Adipocyte (in vitro differentiated cells): Measurements from ENCODE around the gene SERPINB7.

Experiments
- DNase-seq: peaks from one replicate; pipeline ENCODE4 v3.0.0-alpha.2; 2015; ENCODE audit warnings: low read depth
- H3K27me3 ChIP-seq: replicated peaks from 2 replicates; pipeline ENCODE4 v1.7.0; 2013; ENCODE audit warnings: mild to moderate bottlenecking, low read length, moderate library complexity; ENCODE audit not compliant: control insufficient read depth, insufficient read depth
- H3K36me3 ChIP-seq: 2 replicates; pipeline ENCODE4 v1.7.0; 2013; ENCODE audit warnings: low read length, mild to moderate bottlenecking, moderate library complexity; ENCODE audit not compliant: control insufficient read depth, insufficient read depth, severe bottlenecking
- H3K4me1 ChIP-seq: 2 replicates; pipeline ENCODE4 v1.7.0; 2013; ENCODE audit warnings: mild to moderate bottlenecking, low read length, moderate library complexity; ENCODE audit not compliant: control insufficient read depth, insufficient read depth
- H3K4me3 ChIP-seq: 2 replicates; pipeline ENCODE4 v1.7.0; 2013; ENCODE audit warnings: mild to moderate bottlenecking, low read length, moderate library complexity
- H3K9ac ChIP-seq: 2 replicates; pipeline ENCODE4 v1.7.0; 2013; ENCODE audit warnings: mild to moderate bottlenecking, low read length, moderate library complexity
- H3K9me3 ChIP-seq: 2 replicates; pipeline ENCODE4 v1.7.0; 2013; ENCODE audit warnings: mild to moderate bottlenecking, low read length, moderate library complexity; ENCODE audit not compliant: control insufficient read depth

Gene SERPINB7

GRCh38 chr18:63824220-63824525, 49.0 kb downstream of the SERPINB7 start:
- no peaks in the 10 kb centered on the region for H3K36me3 ChIP-seq
- DNase-seq, result no peak
- H3K9me3 ChIP-seq, result no peaks in the 10 kb centered on the region
- peaks cover 13% of the 10 kb centered on the region for H3K4me1 ChIP-seq
- H3K27me3 ChIP-seq, result no peaks in the 10 kb centered on the region
- no peak overlapping the region for H3K9ac ChIP-seq
- no peak overlapping the region for H3K4me3 ChIP-seq

DNA sequence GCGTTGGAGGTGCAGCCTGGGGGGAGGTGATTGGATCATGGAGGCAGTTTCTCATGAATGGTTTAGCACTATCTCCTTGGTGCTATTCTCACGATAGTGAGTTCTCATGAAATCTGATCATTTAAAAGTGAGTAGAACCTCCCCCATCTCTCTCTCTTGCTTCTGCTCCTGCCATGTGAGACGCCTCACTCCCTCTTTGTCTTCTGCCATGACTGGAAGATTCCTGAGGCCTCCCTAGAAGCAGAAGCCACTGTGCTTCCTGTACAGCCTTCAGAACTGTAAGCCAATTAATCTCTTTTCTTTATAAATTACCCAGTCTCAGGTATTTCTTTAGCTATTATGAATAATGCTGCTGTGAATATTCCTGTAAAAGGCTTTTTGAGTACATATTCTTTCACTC, 52.9 kb downstream of the SERPINB7 start:
- Histone ChIP-seq H3K9ac (no peak overlapping the region), H3K4me1 (peaks cover 10% of the 10 kb centered on the region), H3K36me3 (no peaks in the 10 kb centered on the region), H3K9me3 (no peaks in the 10 kb centered on the region), H3K27me3 (no peaks in the 10 kb centered on the region), H3K4me3 (no peak overlapping the region)
- no peak for DNase-seq

- H3K9me3 ChIP-seq, result no peaks in the 10 kb centered on the region
- H3K4me3 ChIP-seq, result no peak overlapping the region
- DNase-seq, result no peak
- no peaks in the 10 kb centered on the region for H3K27me3 ChIP-seq
- no peak overlapping the region for H3K9ac ChIP-seq
- no peaks in the 10 kb centered on the region for H3K36me3 ChIP-seq
- peaks cover 10% of the 10 kb centered on the region for H3K4me1 ChIP-seq
These were observed 53.4 kb downstream of the SERPINB7 start for GRCh38 chr18:63828656-63829055.

- Histone ChIP-seq H3K9ac (no peak overlapping the region), H3K4me3 (no peak overlapping the region), H3K4me1 (peaks cover 10% of the 10 kb centered on the region), H3K36me3 (no peaks in the 10 kb centered on the region), H3K27me3 (no peaks in the 10 kb centered on the region), H3K9me3 (no peaks in the 10 kb centered on the region)
- peak; percentile 48 for DNase-seq
These were observed 54.7 kb downstream of the SERPINB7 start for GRCh38 chr18:63829886-63830285.

DNA sequence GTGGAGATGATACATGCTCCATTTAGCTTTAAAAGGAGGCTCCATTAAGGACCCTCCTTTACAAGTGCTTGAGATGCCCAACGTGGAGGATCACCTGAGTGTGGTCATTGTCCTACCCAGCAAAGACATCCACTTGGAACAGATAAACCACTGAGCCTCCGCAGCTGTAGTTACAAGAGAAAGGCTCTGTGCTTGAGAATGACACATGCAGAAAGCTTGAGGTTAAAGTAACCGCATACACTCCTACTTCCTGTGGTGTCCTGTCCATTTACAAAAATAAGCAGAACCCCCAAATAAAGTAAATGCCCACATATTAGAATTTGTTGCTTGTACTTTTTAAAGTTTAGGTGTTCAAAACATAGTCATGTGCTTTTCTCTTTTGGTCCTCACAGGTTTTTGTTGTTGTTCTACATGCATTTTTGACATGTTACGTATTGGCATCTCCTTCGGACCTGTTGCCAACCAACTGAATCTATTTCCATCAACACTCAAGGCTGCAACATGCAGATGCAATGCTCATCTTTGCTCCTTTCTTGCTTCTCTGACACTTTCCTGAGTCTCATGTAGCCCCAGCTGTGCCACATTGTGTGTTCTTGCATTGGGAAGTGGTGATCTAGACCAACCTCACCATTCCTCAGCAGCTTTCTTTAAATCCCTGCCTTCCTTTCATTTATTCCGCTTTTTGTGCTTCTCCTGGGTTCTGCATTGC, 56.0 kb downstream of the SERPINB7 start:
- peak; percentile 54 for DNase-seq
- Histone ChIP-seq H3K27me3 (no peaks in the 10 kb centered on the region), H3K36me3 (no peaks in the 10 kb centered on the region), H3K4me1 (peaks cover 10% of the 10 kb centered on the region), H3K4me3 (no peak overlapping the region), H3K9me3 (no peaks in the 10 kb centered on the region), H3K9ac (no peak overlapping the region)

DNA sequence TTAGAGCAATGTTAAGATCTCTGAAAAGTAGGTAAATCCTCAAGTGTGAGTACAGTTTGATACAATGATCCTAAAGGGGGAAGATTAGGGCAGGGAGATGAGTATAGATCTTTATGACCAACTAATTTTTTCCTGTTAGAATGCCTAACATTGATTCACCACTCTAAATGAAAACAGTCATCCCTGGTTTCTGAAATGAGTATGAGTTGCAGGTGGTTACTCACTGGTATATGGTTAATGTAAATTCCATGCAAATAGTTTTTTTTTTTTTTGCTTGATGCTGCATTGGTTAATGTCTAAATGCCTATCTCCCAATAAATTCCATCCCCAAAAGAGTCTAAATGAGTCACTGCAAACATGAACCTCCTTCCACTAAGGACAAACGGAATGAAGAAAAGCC, 57.3 kb downstream of the SERPINB7 start:
- no peaks in the 10 kb centered on the region for H3K36me3 ChIP-seq
- H3K9ac ChIP-seq, result no peak overlapping the region
- peak; percentile 42 for DNase-seq
- no peaks in the 10 kb centered on the region for H3K9me3 ChIP-seq
- peaks cover 10% of the 10 kb centered on the region for H3K4me1 ChIP-seq
- no peaks in the 10 kb centered on the region for H3K27me3 ChIP-seq
- H3K4me3 ChIP-seq, result no peak overlapping the region

DNA sequence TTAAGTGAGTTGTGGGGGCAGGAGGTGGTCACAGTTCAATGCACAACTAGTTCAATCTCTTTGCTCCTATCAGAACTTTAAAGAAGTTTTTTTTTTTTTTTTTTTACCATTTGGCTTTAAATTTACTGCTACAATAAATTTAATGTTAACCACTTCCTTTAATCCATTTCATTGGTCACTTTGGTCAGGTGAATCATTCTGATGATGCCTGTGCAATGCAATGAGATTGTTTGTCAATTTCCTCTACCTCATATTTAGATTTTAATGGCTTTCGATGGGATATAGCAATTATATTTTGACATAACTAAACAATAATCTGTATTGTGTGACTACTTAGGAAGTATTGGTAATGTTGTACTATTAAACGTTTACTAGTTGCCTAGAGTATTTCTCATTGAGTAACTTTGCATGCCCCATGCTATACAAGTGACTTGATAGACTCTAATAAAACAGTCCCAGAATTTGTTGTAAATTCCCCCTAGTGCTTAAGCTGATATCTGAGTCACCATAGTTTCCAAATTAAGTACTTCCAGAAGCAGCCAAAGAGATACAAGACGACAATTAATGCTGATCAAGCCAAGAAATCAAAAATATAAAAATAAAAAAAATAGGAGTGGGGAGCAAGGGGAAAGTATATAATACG, 59.4 kb downstream of the SERPINB7 start:
- no peak overlapping the region for H3K4me3 ChIP-seq
- no peaks in the 10 kb centered on the region for H3K27me3 ChIP-seq
- no peaks in the 10 kb centered on the region for H3K9me3 ChIP-seq
- no peaks in the 10 kb centered on the region for H3K36me3 ChIP-seq
- DNase-seq, result no peak
- H3K9ac ChIP-seq, result no peak overlapping the region
- peaks cover 9% of the 10 kb centered on the region for H3K4me1 ChIP-seq

DNA sequence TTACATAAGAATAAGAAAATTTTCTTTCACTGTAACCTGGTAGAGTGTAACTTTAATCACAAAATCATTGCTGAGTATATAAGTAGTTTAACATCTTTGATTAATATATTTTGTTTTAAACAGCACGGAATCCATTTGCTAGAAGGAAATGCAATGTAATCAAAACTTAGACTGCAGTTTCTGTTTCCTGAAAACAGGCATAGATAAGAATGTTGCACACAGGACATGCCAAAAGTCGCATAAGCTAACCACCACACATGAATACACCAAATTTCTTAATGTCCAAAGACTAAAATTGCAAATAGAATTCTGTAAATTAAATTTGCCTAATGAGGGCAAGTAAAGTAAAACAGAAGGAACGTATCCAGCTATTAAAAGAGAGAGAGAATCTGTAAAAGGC, 61.2 kb downstream of the SERPINB7 start:
- no peak overlapping the region for H3K9ac ChIP-seq
- no peak overlapping the region for H3K4me3 ChIP-seq
- no peaks in the 10 kb centered on the region for H3K27me3 ChIP-seq
- no peaks in the 10 kb centered on the region for H3K9me3 ChIP-seq
- H3K4me1 ChIP-seq, result no peaks in the 10 kb centered on the region
- H3K36me3 ChIP-seq, result no peaks in the 10 kb centered on the region
- DNase-seq, result no peak

GRCh38 chr18:63837590-63837989, 62.4 kb downstream of the SERPINB7 start:
- Histone ChIP-seq H3K4me3 (no peak overlapping the region), H3K27me3 (no peaks in the 10 kb centered on the region), H3K36me3 (no peaks in the 10 kb centered on the region), H3K9ac (no peak overlapping the region), H3K4me1 (no peaks in the 10 kb centered on the region), H3K9me3 (no peaks in the 10 kb centered on the region)
- DNase-seq, result no peak

DNA sequence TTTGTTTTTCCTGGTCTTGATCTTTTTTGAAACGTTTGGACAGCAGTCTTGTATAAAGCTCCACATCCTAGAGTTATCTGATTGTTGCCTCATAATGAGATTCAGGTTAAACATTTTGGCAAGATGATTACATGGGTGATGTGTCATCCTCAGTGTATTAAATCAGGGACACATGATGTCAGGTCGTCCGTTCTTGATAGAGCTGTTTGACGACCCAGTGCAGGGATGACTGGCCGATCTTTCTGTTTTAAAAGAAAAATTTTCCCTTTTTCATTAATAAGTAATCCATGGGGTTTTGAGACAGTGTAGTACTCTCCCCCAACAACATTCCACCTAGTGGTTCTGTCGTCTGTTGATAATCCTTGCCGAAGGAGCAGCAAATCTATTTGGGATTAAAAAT, 67.8 kb downstream of the SERPINB7 start:
- no peak overlapping the region for H3K4me3 ChIP-seq
- DNase-seq, result no peak

DNA sequence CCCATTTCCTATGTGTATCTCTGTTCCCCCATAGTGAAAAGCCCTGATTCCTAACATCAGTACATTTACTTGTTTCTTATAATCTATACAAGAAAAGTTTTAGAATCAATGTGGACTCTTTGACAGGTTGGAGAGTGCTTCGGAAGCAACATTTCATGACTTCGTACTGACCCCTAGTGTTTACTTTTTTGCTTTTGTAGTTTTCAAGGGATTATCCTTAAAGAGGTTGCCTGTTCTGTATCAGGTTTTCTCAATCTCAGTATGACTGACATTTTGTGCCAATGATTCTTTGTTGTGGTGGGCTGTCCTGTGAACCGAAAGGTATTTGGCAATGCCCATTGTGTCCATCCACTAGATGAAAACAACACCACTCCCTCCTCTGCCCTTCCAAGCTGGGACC, 69.0 kb downstream of the SERPINB7 start:
- Histone ChIP-seq H3K27me3 (no peaks in the 10 kb centered on the region), H3K9me3 (no peaks in the 10 kb centered on the region), H3K4me1 (no peaks in the 10 kb centered on the region), H3K9ac (no peak overlapping the region), H3K4me3 (no peak overlapping the region), H3K36me3 (no peaks in the 10 kb centered on the region)
- peak; percentile 85 for DNase-seq

More for the DNA sequence above, 67.8 kb downstream of the SERPINB7 start:
- H3K36me3 ChIP-seq, result no peaks in the 10 kb centered on the region
- H3K4me1 ChIP-seq, result no peaks in the 10 kb centered on the region
- no peaks in the 10 kb centered on the region for H3K9me3 ChIP-seq
- H3K27me3 ChIP-seq, result no peaks in the 10 kb centered on the region
- H3K9ac ChIP-seq, result no peak overlapping the region

GRCh38 chr18:63848159-63848558, 72.9 kb downstream of the SERPINB7 start:
- Histone ChIP-seq H3K4me3 (no peak overlapping the region), H3K4me1 (no peaks in the 10 kb centered on the region), H3K9ac (no peak overlapping the region), H3K27me3 (no peaks in the 10 kb centered on the region), H3K36me3 (no peaks in the 10 kb centered on the region), H3K9me3 (no peaks in the 10 kb centered on the region)
- DNase-seq, result peak; percentile 85
